Suprapubic skin (tissue), 4 donors: Measurements from ENCODE around the gene NR2F1. TPM values are rescaled to one million over a fixed set of nuclear protein-coding genes. Genes with fewer than 3 reads are reported as not detected.

ENCODE experiments used
- DNase-seq, 2 donors: peaks; one replicate each; pipeline ENCODE4 v3.0.0-alpha.2; 2019; ENCODE audit warnings: low spot score in 2 of 2
- H3K27ac ChIP-seq: fragments of 200-600 bp; sonication (generic); one replicate; pipeline ENCODE4 v1.5.1; 2019
- H3K27me3 ChIP-seq: fragments of 200-600 bp; sonication (generic); one replicate; pipeline ENCODE4 v1.5.1; 2019
- H3K36me3 ChIP-seq: fragments of 200-600 bp; sonication (generic); one replicate; pipeline ENCODE4 v1.5.1; 2019
- H3K4me1 ChIP-seq: fragments of 200-600 bp; sonication (generic); one replicate; pipeline ENCODE4 v1.5.1; 2019
- H3K4me3 ChIP-seq: fragments of 200-600 bp; sonication (generic); one replicate; pipeline ENCODE4 v1.5.1; 2019; ENCODE audit warnings: mild to moderate bottlenecking
- H3K9me3 ChIP-seq: fragments of 200-600 bp; sonication (generic); one replicate; pipeline ENCODE4 v1.5.1; 2019
- CTCF ChIP-seq, 2 donors: fragments of 200-600 bp in 1 of 2; fragments of 450-650 bp in 1 of 2; sonication (generic) in 1 of 2; IDR thresholded peaks; one replicate each; pipeline ENCODE4 v1.5.1; 2016 to 2019; ENCODE audit warnings: antibody characterized with exemption in 2 of 2, mild to moderate bottlenecking in 1 of 2, moderate library complexity in 1 of 2
- EP300 ChIP-seq: sonication (generic); formaldehyde crosslinking; IDR thresholded peaks from one replicate; pipeline ENCODE4 v1.6.1; 2017; ENCODE audit warnings: antibody characterized with exemption
- POLR2A ChIP-seq, 2 donors: fragments of 450-650 bp; IDR thresholded peaks; one replicate each; pipeline ENCODE4 v1.6.1; 2017; ENCODE audit warnings: antibody characterized with exemption in 2 of 2, mild to moderate bottlenecking in 2 of 2, moderate library complexity in 2 of 2
- POLR2AphosphoS5 ChIP-seq, 3 donors: sonication (generic); formaldehyde crosslinking; IDR thresholded peaks; one replicate each; pipeline ENCODE4 v1.6.1; 2017; ENCODE audit warnings: antibody characterized with exemption in 3 of 3
- WGBS: methylation state at CpG from one replicate; pipeline ENCODE4 v1.1.5; 2018; 5-methylcytosine and 5-hydroxymethylcytosine counted together
- total RNA-seq, 4 donors: library from RNA; depleted of rRNA; stranded (reverse); fragments of >200 nt; gene quantifications; one replicate each; pipeline ENCODE4 v1.1.0, GENCODE V29; 2016

The NR2F1 gene
- total RNA-seq, 4 donors from 2014 or later, result 0.49 to 3.1 (median 1.3) TPM

GRCh38 chr5:93632327-93632726 is 49.3 kb downstream of the NR2F1 start:
- no peak for TF ChIP-seq CTCF (IDR thresholded peaks at IDR 0.05)
- TF ChIP-seq EP300, result no peak
- no peak for TF ChIP-seq POLR2AphosphoS5 (IDR thresholded peaks at IDR 0.05)
- TF ChIP-seq POLR2A (IDR thresholded peaks at IDR 0.05), result no peak
- H3K36me3 ChIP-seq, result no peaks in the 10 kb centered on the region
- DNase-seq, result no peak
- 87% methylated on average over 4 of the region's 4 CpGs for WGBS
- no peaks in the 10 kb centered on the region for H3K27me3 ChIP-seq
- no peaks in the 10 kb centered on the region for H3K4me1 ChIP-seq
- no peak overlapping the region for H3K4me3 ChIP-seq
- no peak overlapping the region for H3K27ac ChIP-seq
- no peaks in the 10 kb centered on the region for H3K9me3 ChIP-seq

GRCh38 chr5:93635991-93636390 is 53.0 kb downstream of the NR2F1 start:
- no peak overlapping the region for H3K4me3 ChIP-seq
- H3K4me1 ChIP-seq, result no peaks in the 10 kb centered on the region
- no peak for TF ChIP-seq CTCF (IDR thresholded peaks at IDR 0.05)
- TF ChIP-seq POLR2A (IDR thresholded peaks at IDR 0.05), result no peak
- no peak for TF ChIP-seq POLR2AphosphoS5 (IDR thresholded peaks at IDR 0.05)
- no peak for DNase-seq
- H3K9me3 ChIP-seq, result no peaks in the 10 kb centered on the region
- H3K36me3 ChIP-seq, result no peaks in the 10 kb centered on the region
- H3K27me3 ChIP-seq, result no peaks in the 10 kb centered on the region
- no peak overlapping the region for H3K27ac ChIP-seq

GRCh38 chr5:93636837-93637236 is 53.8 kb downstream of the NR2F1 start:
- no peaks in the 10 kb centered on the region for H3K36me3 ChIP-seq
- WGBS, result 76% methylated on average over 1 of the region's 1 CpG
- no peak overlapping the region for H3K27ac ChIP-seq
- H3K9me3 ChIP-seq, result no peaks in the 10 kb centered on the region
- H3K4me3 ChIP-seq, result no peak overlapping the region
- TF ChIP-seq POLR2AphosphoS5 (IDR thresholded peaks at IDR 0.05), result no peak
- TF ChIP-seq EP300, result no peak
- no peaks in the 10 kb centered on the region for H3K4me1 ChIP-seq
- no peaks in the 10 kb centered on the region for H3K27me3 ChIP-seq
- DNase-seq, result no peak

GRCh38 chr5:93637697-93638096 is 54.7 kb downstream of the NR2F1 start:
- Histone ChIP-seq H3K9me3 (no peaks in the 10 kb centered on the region), H3K27me3 (no peaks in the 10 kb centered on the region), H3K27ac (no peak overlapping the region), H3K4me1 (no peaks in the 10 kb centered on the region), H3K4me3 (no peak overlapping the region), H3K36me3 (no peaks in the 10 kb centered on the region)
- 86% methylated on average over 2 of the region's 2 CpGs for WGBS
- DNase-seq, result no peak
- no peak for TF ChIP-seq EP300
- no peak for TF ChIP-seq POLR2AphosphoS5 (IDR thresholded peaks at IDR 0.05)
- TF ChIP-seq POLR2A (IDR thresholded peaks at IDR 0.05), result no peak
- no peak for TF ChIP-seq CTCF (IDR thresholded peaks at IDR 0.05)

GRCh38 chr5:93642526-93642925 is 59.5 kb downstream of the NR2F1 start:
- WGBS, result 95% methylated on average over 3 of the region's 3 CpGs
- Histone ChIP-seq H3K27me3 (no peaks in the 10 kb centered on the region), H3K27ac (no peak overlapping the region), H3K4me3 (no peak overlapping the region), H3K36me3 (no peaks in the 10 kb centered on the region), H3K4me1 (no peaks in the 10 kb centered on the region), H3K9me3 (no peaks in the 10 kb centered on the region)
- DNase-seq, result no peak
- no peak for TF ChIP-seq POLR2A (IDR thresholded peaks at IDR 0.05)
- no peak for TF ChIP-seq CTCF (IDR thresholded peaks at IDR 0.05)
- no peak for TF ChIP-seq EP300
- no peak for TF ChIP-seq POLR2AphosphoS5 (IDR thresholded peaks at IDR 0.05)

Other genes starting within 250 kb of the NR2F1 start
- gene NR2F1-AS1, start 2.0 kb upstream of the NR2F1 start, total RNA-seq, result 1 to 10 TPM in 3 of 4 donors, under 1 TPM in 1; 0.76 to 1.4 (median 1.2) TPM
- 1 to 10 TPM; 1.4 to 7.1 (median 2.7) TPM for gene POU5F2, start 158.4 kb downstream of the NR2F1 start, total RNA-seq